Tibial nerve (tissue), 4 donors: ENCODE data around the gene CSNK1E. TPM values are rescaled to one million over a fixed set of nuclear protein-coding genes. Genes with fewer than 3 reads are reported as not detected.
"Not testable (repeated sequence)": the region's sequence is repeated elsewhere in the genome, so short reads cannot be mapped to it uniquely, and the experiment has no call there.

Experiments
- DNase-seq, 2 donors: peaks; one replicate each; pipeline ENCODE4 v3.0.0-alpha.2; 2019; ENCODE audit warnings: low spot score in 2 of 2
- H3K27ac ChIP-seq, 4 donors: fragments of 200-600 bp; sonication (generic) in 3 of 4; one replicate each; pipeline ENCODE4 v1.5.1; 2017 to 2019; ENCODE audit warnings: mild to moderate bottlenecking in 1 of 4
- H3K27me3 ChIP-seq, 2 donors: fragments of 200-600 bp; sonication (generic) in 1 of 2; one replicate each; pipeline versions ENCODE4 v1.5.1 to v1.6.0; 2017 to 2019
- H3K36me3 ChIP-seq, 3 donors: fragments of 200-600 bp; sonication (generic); one replicate each; pipeline ENCODE4 v1.5.1; 2018 to 2019
- H3K4me1 ChIP-seq, 4 donors: fragments of 200-600 bp; sonication (generic) in 3 of 4; one replicate each; pipeline ENCODE4 v1.5.1; 2017 to 2019
- H3K4me3 ChIP-seq, 4 donors: fragments of 200-600 bp; sonication (generic) in 3 of 4; one replicate each; pipeline ENCODE4 v1.5.1; 2017 to 2019; ENCODE audit warnings: mild to moderate bottlenecking in 1 of 4, moderate library complexity in 1 of 4
- H3K9me3 ChIP-seq, 4 donors: fragments of 200-600 bp; sonication (generic) in 3 of 4; one replicate each; pipeline ENCODE4 v1.5.1; 2017 to 2019
- CTCF ChIP-seq, 5 experiments: fragments of 200-600 bp in 3 of 5; fragments of 450-650 bp in 2 of 5; sonication (generic) in 3 of 5; IDR thresholded peaks; one replicate each; pipeline ENCODE4 v1.5.1; 2016 to 2019; ENCODE audit warnings: antibody characterized with exemption in 5 of 5, mild to moderate bottlenecking in 3 of 5, moderate library complexity in 2 of 5
- EP300 ChIP-seq, 2 donors: sonication (generic); formaldehyde crosslinking; IDR thresholded peaks; one replicate each; pipeline ENCODE4 v1.6.1; 2017; ENCODE audit warnings: antibody characterized with exemption in 2 of 2, mild to moderate bottlenecking in 1 of 2
- POLR2A ChIP-seq, 2 donors: fragments of 450-650 bp; IDR thresholded peaks; one replicate each; pipeline ENCODE4 v1.6.1; 2017; ENCODE audit warnings: antibody characterized with exemption in 2 of 2, mild to moderate bottlenecking in 2 of 2, moderate library complexity in 2 of 2
- WGBS, 2 donors: methylation state at CpG; one replicate each; pipeline ENCODE4 v1.1.5; 2018; 5-methylcytosine and 5-hydroxymethylcytosine counted together
- total RNA-seq, 4 donors: library from RNA; depleted of rRNA; stranded (reverse); fragments of >200 nt; gene quantifications; one replicate each; pipeline ENCODE4 v1.1.0, GENCODE V29; 2016

The CSNK1E gene
- 100 to 1,000 TPM; 122 to 235 (median 164) TPM for total RNA-seq

- WGBS, 2 donors, result 6 to 12% methylated on average over 12 to 25 of the region's 98 CpGs
- H3K4me1 ChIP-seq, result peaks cover 0 to 55% (median 41%) of the 10 kb centered on the region in 4 donors
- no peaks in the 10 kb centered on the region for H3K9me3 ChIP-seq
- peak within 1 kb of the TSS; percentile 99 to 100 (median 99) for H3K27ac ChIP-seq
- peak within 1 kb of the TSS; percentile 92 to 97 (median 94) for H3K4me3 ChIP-seq
- H3K27me3 ChIP-seq, result no peaks in the 10 kb centered on the region
- TF ChIP-seq EP300 (IDR thresholded peaks at IDR 0.05) (peak; percentile 26 to 48), POLR2A (IDR thresholded peaks at IDR 0.05) (peak in 1 of 2 donors; percentile 41), CTCF (IDR thresholded peaks at IDR 0.05) (peak in 1 of 5 experiments; percentile 34)
- peaks cover 0 to 1% (median 0%) of the 10 kb centered on the region in 3 donors for H3K36me3 ChIP-seq
- peak; percentile 77 to 80 for DNase-seq
Measured at GRCh38 chr22:38317122-38317994, at the start of gene CSNK1E. Gene CSNK1E (minus strand): TSS chr22:38317433. CDS start chr22:38314157, 3,276 bp downstream.

- H3K4me1 ChIP-seq, H3K27me3 ChIP-seq, H3K9me3 ChIP-seq, DNase-seq, H3K27ac ChIP-seq, H3K36me3 ChIP-seq, H3K4me3 ChIP-seq: not testable (repeated sequence)
- 93 to 97% methylated on average over 3 of the region's 3 CpGs for WGBS, 2 donors
Measured at GRCh38 chr22:38365829-38366228, 48.6 kb upstream of the CSNK1E start.

- not testable (repeated sequence) for DNase-seq, H3K27ac ChIP-seq, H3K4me3 ChIP-seq, H3K4me1 ChIP-seq, H3K9me3 ChIP-seq, H3K27me3 ChIP-seq
- H3K36me3 ChIP-seq, result peaks cover 0 to 15% (median 0%) of the 10 kb centered on the region in 3 donors
- WGBS, 2 donors, result 94 to 96% methylated on average over 3 of the region's 3 CpGs
Measured at GRCh38 chr22:38365174-38365573, 47.9 kb upstream of the CSNK1E start.

GRCh38 chr22:38360560-38360959 lies 43.3 kb upstream of the CSNK1E start:
- not testable (repeated sequence) for H3K4me1 ChIP-seq, H3K27me3 ChIP-seq, H3K9me3 ChIP-seq, H3K27ac ChIP-seq, H3K4me3 ChIP-seq, DNase-seq
- H3K36me3 ChIP-seq, result peaks cover 0 to 12% (median 0%) of the 10 kb centered on the region in 3 donors
- WGBS, 2 donors, result 83% methylated on average over 2 of the region's 2 CpGs; no CpG with 5 or more reads in 1 of the 2 donors

- not testable (repeated sequence) for H3K27ac ChIP-seq, H3K4me3 ChIP-seq, DNase-seq, H3K27me3 ChIP-seq, H3K9me3 ChIP-seq, H3K4me1 ChIP-seq
- WGBS, 2 donors, result 75 to 89% methylated on average over 1 of the region's 1 CpG
- H3K36me3 ChIP-seq, result peaks cover 0 to 19% (median 0%) of the 10 kb centered on the region in 3 donors
Measured at GRCh38 chr22:38359817-38360216, 42.6 kb upstream of the CSNK1E start.

GRCh38 chr22:38357971-38358370 lies 40.7 kb upstream of the CSNK1E start:
- not testable (repeated sequence) for H3K9me3 ChIP-seq, H3K4me3 ChIP-seq, DNase-seq, H3K27ac ChIP-seq, H3K4me1 ChIP-seq, H3K27me3 ChIP-seq
- WGBS, 2 donors, result 86% methylated on average over 10 of the region's 10 CpGs
- peaks cover 0 to 28% (median 0%) of the 10 kb centered on the region in 3 donors for H3K36me3 ChIP-seq

GRCh38 chr22:38355275-38355674 lies 38.0 kb upstream of the CSNK1E start:
- H3K27me3 ChIP-seq, result no peaks in the 10 kb centered on the region
- no peak overlapping the region for H3K27ac ChIP-seq
- DNase-seq, result no peak
- H3K9me3 ChIP-seq, result no peaks in the 10 kb centered on the region
- H3K4me1 ChIP-seq, result peaks cover 0 to 8% (median 0%) of the 10 kb centered on the region in 4 donors
- peaks cover 0 to 30% (median 0%) of the 10 kb centered on the region in 3 donors for H3K36me3 ChIP-seq
- no peak for TF ChIP-seq EP300 (IDR thresholded peaks at IDR 0.05)
- TF ChIP-seq POLR2A (IDR thresholded peaks at IDR 0.05), result no peak
- no peak for TF ChIP-seq CTCF (IDR thresholded peaks at IDR 0.05)
- no peak overlapping the region for H3K4me3 ChIP-seq
- WGBS, 2 donors, result 94 to 98% methylated on average over 14 of the region's 14 CpGs
